CD4-positive, alpha-beta T cell treated with Interleukin-4 for 4 hours (primary cell): ENCODE measurements around the gene TRIM5.
"Not testable (repeated sequence)": the region's sequence is repeated elsewhere in the genome, so short reads cannot be mapped to it uniquely, and the experiment has no call there.

Experiments
- DNase-seq: peaks from one replicate; pipeline ENCODE4 v3.0.0-alpha.2; 2020

TRIM5 gene

DNA sequence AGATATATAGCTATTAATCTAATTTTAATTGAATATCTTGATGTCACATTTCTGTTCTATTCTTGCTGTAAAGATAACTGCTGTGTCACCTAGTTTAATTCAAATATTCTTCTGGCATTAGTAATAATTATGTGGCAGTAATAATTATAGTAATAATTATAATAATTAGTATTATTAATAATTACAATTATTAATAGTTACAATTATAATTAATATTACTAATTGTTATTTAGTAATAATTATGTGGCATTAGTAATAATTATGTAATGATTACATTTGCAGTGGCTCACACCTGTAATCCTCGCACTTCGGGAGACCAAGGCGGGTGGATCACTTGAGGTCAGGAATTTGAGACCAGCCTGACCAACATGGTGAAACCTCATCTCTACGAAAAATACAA lies 1.6 kb upstream of the TRIM5 start:
- no peak for DNase-seq

DNA sequence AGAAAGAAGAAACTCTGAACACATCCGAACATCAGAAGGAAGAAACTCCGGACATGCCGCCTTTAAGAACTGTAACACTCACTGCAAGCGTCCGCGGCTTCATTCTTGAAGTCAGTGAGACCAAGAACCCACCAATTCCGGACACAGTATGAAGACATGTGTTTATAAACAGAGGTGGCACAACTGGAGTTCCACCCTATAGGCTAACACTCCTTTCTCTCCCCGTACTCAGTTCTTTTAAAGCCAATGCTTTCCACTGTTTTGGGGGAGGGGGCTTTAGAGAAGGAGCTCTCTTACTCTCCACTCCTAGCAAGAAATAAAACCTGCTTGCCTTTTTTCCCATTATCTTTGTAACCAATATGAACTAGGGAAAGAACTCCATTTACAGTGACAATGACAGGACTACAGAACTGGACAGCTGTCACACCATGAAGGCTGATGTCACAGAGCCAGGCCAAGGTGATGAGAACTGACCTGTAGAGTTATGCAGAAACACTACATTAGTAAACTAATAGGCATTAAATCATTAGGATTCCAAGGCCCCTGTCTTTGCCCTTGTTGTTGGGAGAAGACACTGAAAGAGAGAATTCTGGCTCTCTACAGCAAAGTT lies 733 bp downstream of the TRIM5 start:
- no peak for DNase-seq

GRCh38 chr11:5683620-5684019 lies 1.3 kb downstream of the TRIM5 start:
- DNase-seq: peak; percentile 44

- DNase-seq: not testable (repeated sequence)
Measured at GRCh38 chr11:5682890-5683441, 1.9 kb downstream of the TRIM5 start.

GRCh38 chr11:5679811-5680210 lies 5.1 kb downstream of the TRIM5 start:
- DNase-seq: no peak

DNA sequence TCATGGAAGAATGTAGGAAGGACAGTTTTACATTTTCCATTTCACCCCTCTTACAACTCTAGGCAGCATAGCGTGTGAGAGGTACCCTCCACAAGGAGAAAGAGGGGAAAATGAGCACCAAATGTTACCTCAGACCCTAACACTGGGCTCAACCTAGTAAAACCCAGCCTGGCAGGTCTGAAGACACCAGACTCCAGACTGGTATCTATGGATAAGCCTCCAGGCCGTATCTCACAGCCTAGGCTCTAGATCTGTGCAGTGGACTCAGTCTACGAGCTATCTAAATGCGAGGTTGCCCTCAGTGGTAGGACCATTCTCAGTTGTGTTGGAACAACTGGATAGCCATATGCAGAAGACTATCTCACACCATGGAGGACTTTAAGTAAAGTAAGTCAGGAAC lies 10.5 kb downstream of the TRIM5 start:
- no peak for DNase-seq

GRCh38 chr11:5671831-5672230 lies 13.0 kb downstream of the TRIM5 start:
- DNase-seq: no peak

DNA sequence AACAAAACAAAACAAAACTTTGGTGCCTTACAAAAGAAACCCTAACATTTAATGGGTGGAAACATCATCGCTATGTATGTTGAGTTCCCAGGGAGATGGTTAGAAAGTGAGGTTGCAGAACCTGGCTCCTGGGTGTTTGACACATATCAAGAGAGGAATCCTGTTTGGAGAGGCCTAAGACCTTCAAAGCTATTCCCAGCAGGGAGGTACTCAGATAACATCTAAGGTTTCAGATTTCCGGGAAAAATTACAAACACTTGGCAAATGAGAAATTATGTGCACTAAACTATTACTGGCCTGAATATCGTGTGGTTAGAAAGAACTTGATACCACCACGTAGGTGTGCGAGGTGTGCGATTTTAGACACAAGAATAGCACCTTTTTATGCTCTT lies 18.5 kb downstream of the TRIM5 start:
- no peak for DNase-seq

DNA sequence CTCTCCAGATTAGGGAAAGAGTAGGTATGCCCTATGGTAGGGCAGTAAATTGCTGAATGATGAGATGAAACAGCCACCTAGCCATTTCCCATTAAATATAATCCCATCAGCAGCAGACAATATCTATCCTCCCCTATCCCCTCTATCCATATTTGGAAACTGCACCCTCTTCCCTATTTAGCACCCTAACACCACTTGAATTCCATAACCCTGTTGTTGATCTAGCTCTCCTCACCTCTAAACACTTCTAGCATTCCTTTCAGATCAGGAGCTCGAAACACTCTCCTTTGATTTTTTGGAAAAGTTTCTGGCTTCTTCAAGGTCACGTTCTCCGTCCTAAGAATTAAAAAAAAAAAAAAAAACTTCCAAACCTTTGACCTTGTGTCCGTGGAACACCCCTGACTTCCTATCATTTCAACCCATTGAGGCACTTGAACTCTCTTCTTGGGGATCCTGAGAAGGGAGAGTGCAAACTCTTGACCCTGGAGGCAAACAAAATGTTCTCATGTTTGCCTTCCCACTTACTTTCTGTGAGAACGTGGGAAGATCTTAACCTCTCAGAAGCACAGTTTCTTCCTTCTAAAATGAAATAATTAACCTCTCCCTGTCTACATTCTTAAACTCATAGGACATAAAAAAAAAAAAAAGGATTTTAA lies 19.0 kb downstream of the TRIM5 start:
- no peak for DNase-seq

DNA sequence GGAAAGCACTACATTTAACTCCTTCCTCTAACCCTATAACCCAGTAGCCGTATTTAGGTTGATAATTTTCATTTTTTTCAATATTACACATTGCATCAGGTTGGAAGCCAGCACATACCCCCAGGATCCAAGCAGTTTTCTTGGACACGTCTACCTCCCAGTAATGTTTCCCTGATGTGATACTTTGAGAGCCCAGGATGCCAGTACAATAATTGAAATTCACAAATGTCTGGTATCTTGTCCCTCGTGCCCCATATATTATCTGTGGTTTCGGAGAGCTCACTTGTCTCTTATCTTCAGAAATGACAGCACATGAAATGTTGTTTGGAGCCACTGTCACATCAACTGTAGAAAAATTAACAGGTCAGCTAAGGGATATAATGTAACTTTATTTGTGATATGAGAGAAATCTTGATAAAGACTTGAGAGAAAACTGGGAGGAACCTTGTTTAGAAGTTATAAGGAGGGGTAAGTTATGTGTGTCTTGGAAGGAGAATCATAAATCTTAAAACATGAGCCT lies 19.8 kb downstream of the TRIM5 start:
- no peak for DNase-seq

DNA sequence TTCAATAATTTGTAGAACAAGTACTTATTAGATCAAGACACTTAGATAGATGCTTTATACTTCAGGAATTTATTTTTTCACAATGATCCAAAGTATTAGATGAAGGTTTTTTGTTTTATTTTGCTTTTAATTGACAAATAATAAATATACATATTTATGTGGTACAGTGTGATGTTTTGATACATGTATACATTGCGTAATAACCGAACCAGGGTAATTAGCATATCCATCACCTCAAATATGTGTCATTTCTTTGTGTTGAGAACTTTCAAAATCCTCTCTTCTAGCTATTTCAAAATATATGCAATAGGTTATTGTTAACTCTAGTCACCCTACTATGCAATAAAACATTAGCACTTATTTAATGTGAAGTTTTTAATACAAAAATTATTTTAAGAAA lies 21.4 kb downstream of the TRIM5 start:
- DNase-seq: no peak

GRCh38 chr11:5658318-5658717 lies 26.6 kb downstream of the TRIM5 start:
- DNase-seq: no peak

GRCh38 chr11:5656956-5657355 lies 27.9 kb downstream of the TRIM5 start:
- not testable (repeated sequence) for DNase-seq

DNA sequence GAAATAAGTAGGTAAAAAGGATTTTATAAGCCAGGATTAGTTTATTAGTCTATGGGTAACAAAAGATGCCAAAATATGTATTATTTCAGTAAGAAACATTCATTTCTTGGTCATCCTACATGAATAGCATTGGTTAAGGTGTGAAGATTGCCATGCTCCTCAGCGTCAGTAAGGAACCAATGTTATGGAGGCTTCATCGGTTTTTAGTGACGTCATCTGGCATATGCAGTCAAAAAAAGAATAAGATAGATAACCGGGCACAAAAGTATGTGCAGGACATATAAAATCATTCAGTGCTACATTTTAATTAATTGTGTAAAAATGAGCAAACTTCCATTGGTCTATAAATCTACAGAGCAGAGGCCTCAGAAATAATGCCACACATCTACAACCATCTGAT lies 29.4 kb downstream of the TRIM5 start:
- DNase-seq: no peak

DNA sequence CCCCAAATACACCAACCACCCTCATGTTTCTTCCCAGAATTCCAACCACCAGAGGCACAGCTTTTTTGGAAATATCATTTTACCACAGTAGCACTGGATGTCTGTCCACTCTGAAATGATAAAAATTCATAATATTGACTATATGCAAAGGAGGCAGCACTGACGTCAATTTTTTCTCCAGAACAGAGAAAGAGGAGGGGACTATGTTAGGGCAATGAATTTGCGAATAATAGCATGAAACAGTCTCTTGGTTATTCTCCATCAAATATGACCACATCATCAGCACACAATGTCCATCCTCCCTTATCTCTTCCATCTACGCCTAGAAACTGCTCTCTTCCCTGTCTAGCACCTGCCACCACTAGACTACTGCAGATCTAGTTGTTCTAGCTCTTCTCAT lies 38.7 kb downstream of the TRIM5 start:
- DNase-seq: no peak

DNA sequence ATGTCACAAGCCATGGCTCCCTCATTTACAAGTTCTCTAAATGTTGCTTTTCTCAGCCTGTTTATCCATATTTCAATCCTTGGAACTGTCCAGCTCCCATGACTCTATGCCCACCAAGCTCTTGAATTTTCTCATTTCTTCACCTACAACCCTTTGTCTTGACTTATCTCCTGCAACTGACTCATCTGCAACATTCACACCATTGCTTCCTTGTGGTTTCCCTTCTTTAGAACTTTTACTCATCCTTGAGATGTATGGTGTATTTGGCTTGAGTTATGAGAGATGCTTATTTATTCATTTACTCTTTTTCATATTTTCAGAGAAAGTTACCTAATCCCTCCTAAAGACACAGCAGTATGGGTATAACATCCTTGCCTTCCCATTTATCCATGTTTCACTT lies 41.3 kb downstream of the TRIM5 start:
- DNase-seq: no peak

DNA sequence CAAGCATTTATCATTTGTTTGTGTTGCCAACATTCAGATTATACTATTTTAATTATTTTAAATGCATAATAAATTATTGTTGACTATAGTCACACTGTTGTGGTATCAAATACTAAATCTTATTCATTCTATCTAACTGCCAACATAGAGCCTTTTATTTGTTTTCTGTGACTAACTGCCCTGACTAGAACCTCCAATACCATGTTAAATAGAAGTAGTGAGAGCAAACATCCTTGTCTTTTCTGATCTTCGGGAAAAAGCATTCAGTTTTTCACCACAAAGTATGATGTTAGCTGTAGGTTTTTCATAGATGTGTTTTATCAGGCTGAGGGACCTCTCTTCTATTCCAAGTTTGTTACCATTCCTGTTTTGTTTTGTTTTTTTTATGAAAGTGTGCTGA lies 44.9 kb downstream of the TRIM5 start:
- DNase-seq: no peak

DNA sequence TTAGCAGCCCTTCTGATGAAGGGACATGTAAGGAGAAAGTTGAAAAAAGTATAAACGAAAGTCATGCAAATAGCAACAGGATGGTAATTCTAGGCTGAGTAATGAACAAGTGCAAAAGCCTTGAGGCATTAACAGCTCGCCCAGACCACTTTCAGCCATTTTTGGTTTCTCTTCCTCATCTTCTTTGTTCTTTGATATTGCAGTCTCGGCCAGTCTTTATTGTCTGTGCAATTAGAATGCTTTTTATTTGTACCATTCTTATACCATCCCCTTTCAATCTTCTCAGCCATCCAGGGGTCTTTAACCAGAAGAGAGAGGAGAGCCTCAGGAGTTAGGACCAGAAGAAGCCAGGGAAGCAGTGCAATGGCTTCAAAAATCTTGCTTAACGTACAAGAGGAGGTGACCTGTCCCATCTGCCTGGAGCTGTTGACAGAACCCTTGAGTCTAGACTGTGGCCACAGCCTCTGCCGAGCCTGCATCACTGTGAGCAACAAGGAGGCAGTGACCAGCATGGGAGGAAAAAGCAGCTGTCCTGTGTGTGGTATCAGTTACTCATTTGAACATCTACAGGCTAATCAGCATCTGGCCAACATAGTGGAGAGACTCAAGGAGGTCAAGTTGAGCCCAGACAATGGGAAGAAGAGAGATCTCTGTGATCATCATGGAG lies 52.8 kb downstream of the TRIM5 start:
- DNase-seq: no peak

- no peak for DNase-seq
Measured at GRCh38 chr11:5631417-5631816, 53.5 kb downstream of the TRIM5 start.

- no peak for DNase-seq
Measured at GRCh38 chr11:5626196-5626595, 58.7 kb downstream of the TRIM5 start.

- no peak for DNase-seq
Measured at GRCh38 chr11:5625281-5625680, 59.6 kb downstream of the TRIM5 start.

DNA sequence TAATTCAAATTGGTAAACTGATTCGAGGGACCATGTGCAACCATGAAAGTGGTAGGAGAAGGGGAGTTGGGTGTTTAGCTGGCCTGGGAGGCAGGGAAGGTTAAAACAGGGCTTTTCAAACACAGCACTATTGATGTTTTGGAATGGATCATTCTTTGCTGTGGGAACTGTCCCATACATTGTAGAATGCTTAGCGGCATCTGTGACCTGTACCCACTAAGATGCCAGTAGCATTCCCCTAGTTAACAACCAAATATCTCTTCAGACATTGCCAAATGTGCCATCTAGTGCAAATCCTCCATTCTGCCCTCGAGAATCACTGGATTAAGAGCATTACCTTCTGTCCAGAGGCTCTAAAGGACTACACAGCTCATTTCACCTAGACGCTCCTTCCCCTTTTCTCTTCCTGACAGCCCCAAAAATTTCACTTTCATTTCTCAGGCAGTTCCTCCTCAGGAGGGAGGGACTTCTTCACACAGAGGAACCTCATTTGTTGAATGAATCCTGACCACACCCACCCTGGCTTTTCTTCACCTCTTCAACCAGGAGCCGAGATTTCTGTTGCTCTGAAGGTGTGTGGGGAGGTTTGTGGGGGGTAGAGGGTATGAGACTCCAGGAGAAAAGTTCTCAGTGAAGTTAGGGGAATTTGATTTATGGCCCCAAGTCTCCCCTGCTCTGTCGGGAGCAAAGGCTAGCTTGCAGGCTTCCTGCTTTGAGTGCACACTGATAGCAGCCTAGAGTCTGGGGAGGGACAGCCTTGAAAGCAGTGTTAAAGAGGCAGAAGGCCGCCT lies 60.2 kb downstream of the TRIM5 start, which contains the start of gene TRIM34:
TSS of gene TRIM34 (plus strand) at position 513 of the 791 bp plus-strand sequence. CDS start 7,331 bp downstream, outside the sequence.
- peak; percentile 81 for DNase-seq

DNA sequence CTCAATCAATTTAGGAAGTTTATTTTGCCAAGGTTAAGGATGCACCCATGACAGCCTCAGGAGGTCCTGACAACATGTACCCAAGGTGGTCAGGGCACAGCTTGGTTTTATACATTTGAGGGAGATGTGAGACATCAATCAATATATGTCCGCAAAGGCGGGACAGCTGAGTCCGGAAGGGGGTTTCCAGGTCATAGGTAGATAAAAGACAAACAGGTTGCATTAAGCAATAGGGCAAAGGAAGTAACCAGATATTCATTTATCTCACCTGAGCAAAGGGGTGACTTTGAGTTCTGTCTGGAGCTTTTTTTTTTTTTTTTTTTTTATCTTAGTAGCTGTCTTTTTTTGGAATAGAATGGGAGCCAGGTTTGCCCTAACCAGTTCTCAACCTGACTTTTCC lies 62.1 kb downstream of the TRIM5 start:
- DNase-seq: no peak
